ENCODE data around the gene B4GALNT1.
A peak's percentile ranks its signal among the peaks of the same experiment; 100 is the strongest.
"Not testable (repeated sequence)": the region's sequence is repeated elsewhere in the genome, so short reads cannot be mapped to it uniquely, and the experiment has no call there.

B4GALNT1 gene

GRCh38 chr12:57632958-57633840 is at the start of gene B4GALNT1:
Gene B4GALNT1 (minus strand): TSS chr12:57633201. CDS start chr12:57632132, 1,069 bp downstream.
- peak; percentile 77 for DNase-seq

- DNase-seq, result no peak
Measured at GRCh38 chr12:57679697-57680096, 46.7 kb upstream of the B4GALNT1 start.

DNA sequence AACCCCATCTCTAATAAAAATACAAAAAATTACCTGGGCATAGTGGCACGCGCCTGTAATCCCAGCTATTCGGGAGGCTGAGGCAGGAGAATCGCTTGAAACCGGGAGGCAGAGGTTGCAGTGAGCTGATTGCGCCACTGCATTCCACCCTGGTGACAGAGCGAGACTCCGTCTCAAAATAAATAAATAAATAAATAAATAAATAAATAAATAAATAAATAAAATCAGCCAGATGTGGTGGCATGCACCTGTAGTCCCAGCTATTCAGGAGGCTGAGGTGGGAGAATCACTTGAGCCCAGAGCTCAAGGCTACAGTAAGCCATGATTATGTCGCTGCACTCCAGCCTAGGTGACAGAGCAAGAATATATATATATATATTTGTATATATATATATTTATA is 44.9 kb upstream of the B4GALNT1 start:
- DNase-seq, result not testable (repeated sequence)

DNA sequence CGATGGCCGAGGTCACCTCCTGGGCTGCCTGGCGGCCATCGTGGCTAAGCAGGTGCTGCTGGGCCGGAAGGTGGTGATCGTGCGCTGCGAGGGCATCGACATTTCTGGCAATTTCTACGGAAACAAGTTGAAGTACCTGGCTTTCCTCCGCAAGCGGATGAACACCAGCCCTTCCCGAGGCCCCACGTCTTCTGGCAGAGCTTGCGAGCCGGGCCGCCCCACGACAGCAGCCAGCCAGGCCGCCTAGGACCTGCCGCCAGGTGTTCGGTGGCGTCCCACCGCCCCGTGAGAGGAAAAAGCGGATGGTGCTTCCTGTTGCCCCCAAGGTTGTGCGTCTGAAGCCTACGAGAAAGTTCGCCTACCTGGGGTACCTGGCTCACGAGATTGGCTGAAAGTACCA is 41.7 kb upstream of the B4GALNT1 start:
- DNase-seq, result no peak

DNA sequence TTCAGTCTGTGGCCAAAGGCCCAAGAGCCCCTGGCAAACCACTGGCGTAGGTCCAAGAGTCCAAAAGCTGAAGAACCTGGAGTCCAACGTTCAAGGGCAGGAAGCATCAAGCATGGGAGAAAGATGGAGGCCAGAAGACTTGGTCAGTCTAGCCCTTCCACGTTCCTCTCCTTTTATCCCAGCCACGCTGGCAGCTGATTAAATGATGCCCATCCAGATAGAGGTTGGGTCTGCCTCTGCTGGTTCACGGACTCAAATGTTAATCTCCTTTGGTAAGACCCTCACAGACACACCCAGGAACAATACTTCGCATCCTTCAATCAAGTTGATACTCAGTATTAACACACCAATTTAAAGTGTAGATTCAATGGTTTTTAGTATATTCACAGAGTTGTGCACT is 39.8 kb upstream of the B4GALNT1 start:
- no peak for DNase-seq

DNA sequence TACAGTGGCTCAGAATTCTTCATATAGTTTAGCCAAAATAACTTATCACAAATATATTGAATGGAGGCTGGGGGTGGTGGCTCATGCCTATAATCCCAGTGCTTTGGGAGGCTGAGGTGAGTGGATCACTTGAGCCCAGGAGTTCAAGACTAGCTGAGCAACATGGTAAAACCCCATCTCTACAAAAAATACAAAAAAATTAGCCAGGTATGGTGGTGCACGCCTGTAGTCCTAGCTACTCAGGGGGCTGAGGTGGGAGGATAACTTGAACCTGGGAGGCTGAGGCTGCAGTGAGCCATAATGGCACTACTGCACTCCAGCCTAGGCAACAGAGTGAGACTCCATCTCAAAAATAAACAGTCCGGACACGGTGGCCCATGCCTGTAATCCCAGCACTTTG is 38.8 kb upstream of the B4GALNT1 start:
- DNase-seq, result not testable (repeated sequence)

DNA sequence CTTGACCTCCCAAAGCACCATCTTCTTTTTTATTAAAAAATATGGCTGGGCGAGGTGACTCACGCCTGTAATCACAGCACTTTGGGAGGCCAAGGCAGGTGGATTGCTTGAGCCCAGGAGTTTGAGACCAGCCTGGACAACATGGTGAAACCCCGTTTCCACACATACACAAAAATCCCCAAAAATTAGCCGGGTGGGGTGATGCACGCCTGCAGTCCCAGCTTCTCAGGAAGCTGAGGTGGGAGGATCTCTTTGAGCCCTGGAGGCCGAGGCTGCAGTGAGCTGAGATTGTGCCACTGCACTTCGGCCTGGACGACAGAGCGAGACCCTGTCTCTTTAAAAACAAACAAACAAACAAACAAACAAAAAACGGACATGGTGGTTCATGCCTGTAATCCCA is 36.7 kb upstream of the B4GALNT1 start:
- DNase-seq, result not testable (repeated sequence)

GRCh38 chr12:57666897-57667296 is 33.9 kb upstream of the B4GALNT1 start:
- DNase-seq, result no peak

- not testable (repeated sequence) for DNase-seq
Measured at GRCh38 chr12:57665066-57665820, 32.2 kb upstream of the B4GALNT1 start.

DNA sequence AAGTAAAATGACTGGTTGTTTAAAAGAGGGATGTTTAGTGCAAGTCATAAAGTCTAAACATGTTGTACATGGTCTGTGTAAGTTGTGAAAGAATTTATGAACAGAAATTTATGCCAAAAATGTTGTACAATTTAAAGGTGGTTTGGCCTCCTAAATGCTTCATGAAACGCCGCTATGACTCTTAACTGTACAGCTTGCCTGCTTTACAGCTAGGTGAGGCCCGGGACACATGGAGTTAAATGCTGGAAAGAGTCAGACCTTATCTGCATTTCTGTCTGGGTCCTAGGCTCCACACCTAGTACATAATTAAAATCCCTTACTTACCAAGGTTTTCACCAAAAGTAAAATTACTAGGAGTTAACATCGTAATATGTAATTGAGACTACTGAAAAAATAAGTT is 28.4 kb upstream of the B4GALNT1 start:
- DNase-seq, result no peak

DNA sequence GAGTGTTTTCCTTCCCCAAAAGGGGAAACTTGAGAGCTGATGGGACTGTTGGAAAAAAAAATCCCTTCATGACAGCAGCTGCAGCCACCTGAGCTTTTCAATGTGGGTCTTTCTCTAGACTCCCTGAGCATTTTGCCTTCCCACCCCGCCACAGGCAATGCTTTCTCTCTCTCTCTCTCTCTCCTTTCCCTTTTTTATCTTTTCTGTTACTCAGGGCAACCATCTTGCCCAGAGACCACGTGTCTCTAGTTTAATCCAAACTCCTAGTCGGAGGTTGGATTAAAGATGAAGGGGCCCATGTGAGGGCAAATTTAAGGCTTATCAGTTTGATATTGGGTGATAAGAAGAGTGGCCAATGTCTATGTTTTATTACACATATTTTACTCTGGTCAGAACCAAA is 25.9 kb upstream of the B4GALNT1 start:
- no peak for DNase-seq

- no peak for DNase-seq
Measured at GRCh38 chr12:57657744-57658143, 24.7 kb upstream of the B4GALNT1 start.

DNA sequence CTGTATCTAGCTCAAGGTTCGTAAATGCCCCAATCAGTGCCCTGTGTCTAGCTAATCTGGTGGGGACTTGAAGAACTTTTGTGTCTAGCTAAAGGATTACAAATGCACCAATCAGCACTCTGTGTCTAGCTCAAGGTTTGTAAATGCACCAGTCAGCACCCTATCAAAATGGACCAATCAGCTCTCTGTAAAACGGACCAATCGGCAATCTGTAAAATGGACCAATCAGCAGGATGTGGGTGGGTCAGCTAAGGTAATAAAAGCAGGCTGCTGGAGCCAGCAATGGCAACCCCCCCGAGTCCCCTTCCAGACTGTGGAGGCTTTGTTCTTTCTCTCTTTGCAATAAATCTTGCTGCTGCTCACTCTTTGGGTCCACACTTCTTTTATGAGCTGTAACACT is 23.4 kb upstream of the B4GALNT1 start:
- DNase-seq, result not testable (repeated sequence)

- DNase-seq, result no peak
Measured at GRCh38 chr12:57655541-57656240, 22.7 kb upstream of the B4GALNT1 start.

- DNase-seq, result no peak
Measured at GRCh38 chr12:57654042-57654441, 21.0 kb upstream of the B4GALNT1 start.

GRCh38 chr12:57646659-57647049 is 13.7 kb upstream of the B4GALNT1 start:
- not testable (repeated sequence) for DNase-seq

GRCh38 chr12:57645990-57646658 is 13.1 kb upstream of the B4GALNT1 start:
- not testable (repeated sequence) for DNase-seq

- DNase-seq, result no peak
Measured at GRCh38 chr12:57641699-57642442, 8.9 kb upstream of the B4GALNT1 start.

- DNase-seq, result no peak
Measured at GRCh38 chr12:57640175-57641042, 7.4 kb upstream of the B4GALNT1 start.

DNA sequence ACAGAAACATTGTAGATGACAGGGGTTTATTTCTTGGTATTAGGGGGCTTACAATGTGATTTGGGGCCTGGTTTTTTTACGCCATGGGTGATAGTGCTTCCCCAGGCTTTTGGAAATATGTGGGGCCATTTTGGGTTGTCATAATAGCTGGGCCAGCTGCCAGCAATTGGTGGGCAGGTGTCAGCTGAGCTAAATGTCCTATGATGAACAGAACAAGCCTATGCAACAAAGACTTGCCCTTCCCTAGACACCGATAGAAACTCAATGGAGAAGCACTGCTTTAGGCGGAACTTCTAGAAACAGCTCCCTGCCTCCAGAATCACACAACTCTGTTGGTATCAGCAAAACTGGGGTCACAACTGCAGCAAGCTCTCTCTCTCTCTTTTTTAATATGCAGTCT is 5.1 kb upstream of the B4GALNT1 start:
- DNase-seq, result no peak

- DNase-seq, result no peak
Measured at GRCh38 chr12:57637364-57637763, 4.4 kb upstream of the B4GALNT1 start.
